ENCODE data around the gene NFYA.

Gene NFYA

GRCh38 chr6:41132254-41132653 lies 59.5 kb downstream of the NFYA start:
- no peaks in the 10 kb centered on the region for H3K9me3 Mint-ChIP-seq
- DNase-seq = no peak
- CTCF ChIA-PET = no interaction called here
- H3K36me3 Mint-ChIP-seq = no peaks in the 10 kb centered on the region
- H3K27ac Mint-ChIP-seq = no peak overlapping the region
- H3K27me3 Mint-ChIP-seq = no peaks in the 10 kb centered on the region
- H3K4me1 Mint-ChIP-seq = peaks cover 3% of the 10 kb centered on the region
- H3K4me3 Mint-ChIP-seq = no peak overlapping the region

GRCh38 chr6:41135062-41135832 lies 62.5 kb downstream of the NFYA start:
- Mint-ChIP-seq H3K4me1 (peaks cover 3% of the 10 kb centered on the region), H3K27me3 (no peaks in the 10 kb centered on the region), H3K36me3 (no peaks in the 10 kb centered on the region), H3K27ac (no peak overlapping the region), H3K9me3 (no peaks in the 10 kb centered on the region), H3K4me3 (no peak overlapping the region)
- DNase-seq = no peak
- CTCF ChIA-PET = no interaction called here

GRCh38 chr6:41136911-41137310 lies 64.1 kb downstream of the NFYA start:
- H3K4me1 Mint-ChIP-seq = peaks cover 3% of the 10 kb centered on the region
- no peaks in the 10 kb centered on the region for H3K27me3 Mint-ChIP-seq
- H3K36me3 Mint-ChIP-seq = no peaks in the 10 kb centered on the region
- no peaks in the 10 kb centered on the region for H3K9me3 Mint-ChIP-seq
- no peak overlapping the region for H3K4me3 Mint-ChIP-seq
- H3K27ac Mint-ChIP-seq = no peak overlapping the region
- CTCF ChIA-PET = no interaction called here
- DNase-seq = no peak

GRCh38 chr6:41147917-41148316 lies 75.1 kb downstream of the NFYA start:
- Mint-ChIP-seq H3K27me3 (peaks cover 4% of the 10 kb centered on the region), H3K27ac (peak overlapping the region; percentile 64), H3K4me1 (peaks cover 32% of the 10 kb centered on the region), H3K9me3 (no peaks in the 10 kb centered on the region), H3K4me3 (peak overlapping the region; percentile 40), H3K36me3 (peaks cover 6% of the 10 kb centered on the region)
- no peak for DNase-seq
- CTCF ChIA-PET = no interaction called here

All from activated naive CD4-positive, alpha-beta T cell treated with anti-CD3 and anti-CD28 coated beads, Interleukin-2, amount 10 ng/mL, durations not matched to agents 7 days and 5 days (primary cell).